NCI-H1436 (cell line): Measurements from ENCODE around the gene RNF126.
A peak's percentile ranks its signal among the peaks of the same experiment; 100 is the strongest.

ENCODE experiments used
- DNase-seq: peaks from one replicate; lab custom pipeline; 2025; lab: John Stamatoyannopoulos, UW

Gene RNF126

DNA sequence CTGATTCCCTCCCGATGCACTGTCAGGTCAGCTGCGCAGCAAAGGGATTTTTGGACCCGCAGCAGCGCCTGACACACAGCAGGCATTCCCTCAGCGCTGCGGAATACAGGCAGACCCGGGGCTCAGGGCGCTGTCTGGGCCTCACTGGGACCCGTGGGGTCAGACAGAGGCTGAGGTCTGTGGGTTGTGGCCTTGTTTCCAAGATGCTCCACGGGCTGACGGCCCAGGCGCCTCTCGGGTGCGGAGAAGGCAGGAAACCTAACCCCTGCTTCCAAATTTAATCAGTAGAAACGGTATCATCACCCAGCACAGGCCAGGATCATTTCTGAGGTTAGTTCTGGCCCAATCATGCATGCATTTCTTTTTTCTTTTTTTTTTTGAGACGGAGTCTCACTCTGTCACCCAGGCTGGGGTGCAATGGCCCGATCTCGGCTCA is 686 bp upstream of the RNF126 start:
- no peak for DNase-seq

DNA sequence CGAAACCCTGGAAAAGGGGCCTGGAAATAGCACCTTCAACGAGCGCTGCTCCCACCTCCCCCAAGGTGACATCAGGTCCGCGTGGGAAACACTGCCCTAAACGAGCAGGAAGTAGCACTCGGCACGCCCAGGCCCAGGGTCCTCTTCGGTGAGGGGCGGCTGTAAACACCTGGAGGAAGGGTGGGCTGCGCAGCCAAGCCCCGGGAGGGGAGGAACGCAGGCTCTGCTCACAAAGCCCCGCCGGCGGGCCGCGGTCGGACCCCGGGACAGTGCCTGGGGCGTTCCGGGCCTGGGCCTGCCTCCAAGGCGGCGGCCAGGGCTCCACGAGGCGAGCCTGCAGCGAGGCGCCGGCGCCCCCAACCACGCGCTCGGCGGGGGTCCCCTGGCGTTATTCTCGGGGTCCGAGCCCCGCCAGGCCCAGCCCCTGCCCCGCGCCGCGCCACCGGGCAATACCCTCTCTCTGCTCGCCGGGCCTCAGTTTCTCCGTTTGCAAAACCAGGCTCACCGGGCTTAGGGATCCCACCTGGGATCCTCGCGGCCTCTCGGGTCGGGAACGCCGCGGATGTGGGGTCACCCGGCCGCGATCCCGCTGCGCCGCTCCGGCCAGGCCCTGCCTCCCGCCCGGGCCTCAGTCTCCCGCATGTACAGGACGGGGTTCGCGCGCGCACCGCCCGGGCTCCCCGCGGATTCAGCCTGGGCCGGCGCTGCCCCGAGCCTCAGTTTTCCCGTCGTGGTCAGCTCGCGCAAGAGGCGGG is 630 bp downstream of the RNF126 start:
- DNase-seq: peak; percentile 20

DNA sequence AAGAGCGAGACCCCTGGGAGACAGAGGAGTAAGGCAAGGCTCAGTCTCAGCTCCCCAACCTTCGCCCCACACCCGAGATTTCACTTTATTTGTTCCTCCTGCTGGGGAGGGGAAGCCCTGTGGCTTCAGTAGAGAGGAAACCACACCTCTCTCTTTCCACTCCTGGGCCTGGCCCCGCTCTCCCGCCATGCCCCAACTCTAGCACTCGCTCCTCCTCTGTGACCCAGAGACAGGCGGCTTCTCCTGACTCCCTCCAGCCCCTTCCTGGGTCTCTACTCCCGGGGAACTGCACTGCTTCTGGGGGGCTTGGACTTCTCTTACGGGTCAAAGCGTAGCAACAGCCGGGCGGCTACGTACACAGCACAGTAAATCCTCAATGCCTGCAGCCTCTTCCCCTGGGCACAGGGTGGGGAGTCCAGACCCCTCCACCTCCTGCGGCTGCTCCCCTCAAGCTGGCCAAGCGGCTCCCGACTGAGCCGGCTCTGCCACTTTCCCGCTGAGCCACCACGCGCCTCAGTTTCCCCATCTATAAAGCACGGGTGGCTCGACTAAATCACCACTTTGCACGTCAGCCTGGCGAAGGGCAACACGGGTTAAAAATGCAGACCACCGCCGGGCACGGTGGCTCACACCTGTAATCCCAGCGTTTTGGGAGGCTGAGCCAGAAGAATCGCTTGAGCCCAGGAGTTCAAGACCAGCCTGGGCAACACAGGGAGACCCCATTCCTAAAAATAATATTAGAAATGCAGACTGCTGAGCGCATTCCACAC is 1.4 kb downstream of the RNF126 start:
- DNase-seq: no peak

DNA sequence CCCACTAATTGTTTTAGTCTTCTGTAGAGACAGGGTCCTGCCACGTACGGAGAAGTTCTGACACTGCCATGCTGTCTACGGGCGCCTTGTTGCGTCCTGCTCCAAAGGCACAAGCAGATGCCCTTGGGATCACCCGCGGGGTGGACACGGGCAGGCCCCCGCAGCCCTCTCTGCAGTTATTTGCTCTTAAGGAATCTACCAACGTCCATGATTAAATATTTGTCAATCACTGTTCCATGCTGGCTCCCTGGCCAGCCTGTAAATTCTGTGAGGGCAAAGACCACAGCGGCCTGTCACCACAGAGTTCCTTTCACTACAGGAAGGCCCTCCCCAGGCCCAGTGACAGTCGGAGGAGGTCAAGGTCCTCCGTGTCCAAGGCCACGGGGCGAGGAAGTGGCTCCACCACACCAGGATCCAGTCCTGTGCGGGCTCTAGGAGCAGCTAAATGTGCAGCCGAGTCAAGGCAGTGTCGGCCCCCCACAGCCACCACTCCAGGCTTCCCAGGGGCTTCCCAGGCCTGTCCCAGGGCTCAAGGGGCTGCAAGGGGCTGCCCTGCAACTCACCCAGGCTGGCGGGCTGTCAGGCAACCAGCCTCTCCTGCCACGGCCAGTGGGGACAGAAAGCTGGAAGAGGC is 2.1 kb downstream of the RNF126 start:
- no peak for DNase-seq

DNA sequence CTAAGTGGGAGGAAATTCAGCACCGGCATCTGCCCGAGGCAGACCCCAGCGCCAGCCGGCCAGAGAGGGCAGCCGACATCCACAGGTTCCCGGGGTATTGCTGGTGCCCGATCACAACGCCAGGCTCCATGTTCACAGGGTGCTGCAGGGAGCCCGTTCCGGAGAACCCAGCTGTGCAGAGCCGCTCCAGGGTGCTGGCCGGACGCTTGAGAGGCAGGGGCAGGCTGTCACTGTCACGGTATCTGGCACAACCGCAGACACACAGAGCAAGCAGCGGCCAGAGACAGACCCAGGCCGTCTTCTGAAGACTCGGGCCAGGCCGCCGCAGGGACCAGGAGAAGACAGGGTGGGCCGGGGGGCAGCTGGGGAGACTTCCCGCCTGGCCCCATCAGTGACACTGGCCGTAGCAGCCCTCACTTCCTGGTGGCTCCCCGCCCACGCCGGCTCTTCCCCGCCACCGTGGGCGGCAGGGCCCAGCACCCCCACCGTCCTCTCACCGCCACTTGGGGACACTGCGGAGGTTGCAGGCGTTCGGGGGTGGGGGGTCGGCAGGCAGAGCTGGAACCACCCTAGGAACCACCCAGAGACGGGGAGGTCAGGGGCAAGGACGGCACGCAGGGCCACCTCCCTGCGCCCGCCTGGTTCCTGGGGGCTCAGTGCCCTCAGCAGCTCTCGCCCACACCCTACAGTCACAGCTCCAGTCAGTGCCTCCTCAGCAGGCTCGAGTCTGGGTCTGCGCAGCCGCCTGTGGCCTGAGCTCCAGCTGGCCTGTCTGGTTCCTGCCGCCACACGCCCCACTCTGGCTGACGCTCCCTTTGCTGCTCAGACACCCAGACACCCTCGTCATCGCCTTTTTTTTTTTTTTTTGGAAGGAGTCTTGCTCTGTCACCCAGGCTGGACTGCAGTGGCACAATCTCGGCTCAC is 3.8 kb downstream of the RNF126 start:
- DNase-seq: no peak

DNA sequence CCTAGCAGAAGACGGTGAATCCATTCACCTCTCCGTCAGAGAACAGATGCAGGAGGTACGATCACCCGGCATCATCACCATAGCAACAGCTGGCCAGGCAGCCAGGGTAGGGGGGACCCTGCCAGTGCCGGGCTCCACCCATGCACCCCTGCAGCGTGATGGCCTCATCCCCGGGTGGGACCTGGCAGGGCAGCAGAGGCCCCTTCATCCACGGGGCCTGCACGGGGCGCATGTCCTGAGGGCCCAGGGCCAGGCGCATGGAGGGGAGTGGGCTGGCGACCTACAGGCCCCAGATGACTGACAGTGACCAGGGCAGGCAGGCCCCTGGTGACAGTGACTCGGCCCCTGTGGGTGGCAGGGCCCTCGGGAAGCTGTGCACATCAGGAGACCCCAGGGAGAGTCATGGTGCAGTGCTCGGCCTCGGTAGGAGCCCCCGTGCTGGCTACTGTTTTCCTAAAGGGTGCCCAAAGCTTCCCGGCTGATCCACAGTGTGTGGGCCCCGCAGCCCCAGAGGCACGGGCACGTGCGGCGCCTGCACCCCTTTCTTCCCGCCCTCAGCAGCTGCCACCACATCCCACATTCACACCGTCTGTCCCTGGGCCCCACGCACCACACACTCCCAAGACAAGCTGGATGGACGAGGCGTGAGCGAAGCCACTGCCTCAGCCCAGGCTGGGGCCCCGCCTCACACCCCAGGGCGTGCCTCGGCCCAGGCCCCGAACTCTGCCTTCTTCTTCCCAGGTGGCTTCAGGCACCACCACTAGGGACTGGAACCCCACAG is 4.8 kb downstream of the RNF126 start:
- DNase-seq: no peak

DNA sequence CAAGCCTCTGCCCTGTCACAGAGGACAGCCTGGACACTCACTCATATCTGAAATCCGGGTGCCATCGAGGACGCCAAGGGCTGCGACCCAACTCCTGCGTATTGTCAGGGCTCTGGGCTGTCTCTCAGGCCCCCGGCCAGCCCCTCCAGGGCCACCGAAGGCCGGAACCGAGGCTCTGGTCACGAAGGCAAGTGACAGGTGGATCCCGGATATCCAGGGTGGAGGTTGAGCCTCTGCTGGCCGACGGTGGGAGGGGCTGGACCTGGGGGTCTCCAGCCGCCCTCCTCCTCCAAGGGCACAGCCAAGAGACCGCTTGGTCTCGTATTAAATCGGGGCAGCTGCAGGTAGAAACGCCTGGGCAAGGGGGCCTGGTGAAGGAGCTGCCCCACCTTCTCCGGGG is 5.4 kb downstream of the RNF126 start:
- no peak for DNase-seq

DNA sequence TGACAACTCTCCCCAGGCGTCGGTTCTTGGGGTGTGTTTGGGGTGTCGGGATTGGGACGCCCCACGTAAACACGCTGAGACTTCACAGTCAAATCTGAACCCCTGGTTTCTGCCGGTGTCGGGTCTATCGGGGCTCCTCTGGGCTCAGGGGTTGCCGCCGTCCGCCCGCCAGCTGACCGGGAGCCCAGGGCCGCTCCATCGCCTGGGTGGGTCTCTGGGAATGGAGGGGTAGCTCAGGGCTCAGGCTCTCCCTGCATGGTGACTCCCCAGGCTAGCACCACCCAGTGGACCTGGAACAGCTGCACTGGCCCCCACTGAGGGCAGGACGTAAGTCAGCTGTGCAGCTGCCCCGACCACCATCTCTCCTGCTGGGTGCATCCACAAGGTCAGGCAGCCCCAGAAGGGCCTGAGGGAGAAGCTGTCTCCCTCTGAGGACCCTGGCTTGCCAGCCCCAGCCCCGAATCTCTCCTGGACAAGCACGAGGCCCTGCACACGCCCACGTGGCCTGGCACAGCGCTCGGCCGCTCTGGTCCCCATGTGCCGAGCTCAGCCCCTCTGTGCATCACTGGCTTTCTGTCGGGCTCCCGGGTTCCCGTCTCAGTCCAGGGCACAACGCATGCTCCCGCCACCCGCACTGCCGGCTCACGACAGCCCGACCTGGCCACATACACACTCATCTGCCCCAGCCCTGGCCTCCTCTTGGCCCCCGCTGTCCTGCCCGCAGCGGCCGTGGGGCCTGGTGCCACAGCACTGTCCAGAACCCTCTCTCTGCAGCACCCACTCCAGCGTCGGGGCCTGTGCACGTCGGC is 6.1 kb downstream of the RNF126 start:
- DNase-seq: no peak

DNA sequence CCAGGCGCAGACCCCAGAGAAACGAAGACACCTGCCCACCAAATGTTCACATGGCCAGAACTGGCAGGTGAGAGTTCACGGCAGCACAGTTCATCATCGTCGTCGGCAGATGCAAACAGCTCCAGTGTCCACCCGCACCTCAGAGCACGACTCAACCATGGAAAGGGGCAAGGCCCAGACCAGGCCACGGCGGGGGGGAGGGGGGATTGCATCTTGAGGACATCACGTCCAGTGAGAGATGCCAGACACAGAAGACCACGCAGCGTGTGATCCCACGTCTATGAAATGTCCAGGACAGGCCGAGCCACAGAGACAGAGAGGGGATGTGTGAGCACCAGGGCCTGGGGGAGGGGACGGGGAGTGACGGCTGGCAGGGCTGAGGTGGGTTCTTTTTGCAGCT is 7.3 kb downstream of the RNF126 start:
- no peak for DNase-seq

DNA sequence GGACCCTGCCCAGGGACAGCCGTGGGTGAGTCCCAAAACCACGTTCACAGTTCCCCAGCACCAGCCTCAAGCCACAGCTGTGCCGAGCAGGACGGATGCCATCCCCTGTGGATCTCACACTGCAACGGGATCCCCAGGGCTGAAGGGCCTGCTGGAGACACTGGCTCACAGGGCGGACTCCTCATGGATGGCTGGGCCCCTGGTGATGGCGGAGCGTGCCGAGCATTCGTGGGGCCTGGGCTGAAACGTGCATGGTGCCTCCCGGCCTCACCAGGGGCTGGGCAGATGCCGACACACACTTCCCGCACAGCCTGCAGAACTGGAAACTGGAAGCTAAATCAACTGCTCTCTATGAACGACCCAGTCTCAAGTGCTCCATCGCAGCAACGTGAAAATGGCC is 9.6 kb downstream of the RNF126 start:
- no peak for DNase-seq

DNA sequence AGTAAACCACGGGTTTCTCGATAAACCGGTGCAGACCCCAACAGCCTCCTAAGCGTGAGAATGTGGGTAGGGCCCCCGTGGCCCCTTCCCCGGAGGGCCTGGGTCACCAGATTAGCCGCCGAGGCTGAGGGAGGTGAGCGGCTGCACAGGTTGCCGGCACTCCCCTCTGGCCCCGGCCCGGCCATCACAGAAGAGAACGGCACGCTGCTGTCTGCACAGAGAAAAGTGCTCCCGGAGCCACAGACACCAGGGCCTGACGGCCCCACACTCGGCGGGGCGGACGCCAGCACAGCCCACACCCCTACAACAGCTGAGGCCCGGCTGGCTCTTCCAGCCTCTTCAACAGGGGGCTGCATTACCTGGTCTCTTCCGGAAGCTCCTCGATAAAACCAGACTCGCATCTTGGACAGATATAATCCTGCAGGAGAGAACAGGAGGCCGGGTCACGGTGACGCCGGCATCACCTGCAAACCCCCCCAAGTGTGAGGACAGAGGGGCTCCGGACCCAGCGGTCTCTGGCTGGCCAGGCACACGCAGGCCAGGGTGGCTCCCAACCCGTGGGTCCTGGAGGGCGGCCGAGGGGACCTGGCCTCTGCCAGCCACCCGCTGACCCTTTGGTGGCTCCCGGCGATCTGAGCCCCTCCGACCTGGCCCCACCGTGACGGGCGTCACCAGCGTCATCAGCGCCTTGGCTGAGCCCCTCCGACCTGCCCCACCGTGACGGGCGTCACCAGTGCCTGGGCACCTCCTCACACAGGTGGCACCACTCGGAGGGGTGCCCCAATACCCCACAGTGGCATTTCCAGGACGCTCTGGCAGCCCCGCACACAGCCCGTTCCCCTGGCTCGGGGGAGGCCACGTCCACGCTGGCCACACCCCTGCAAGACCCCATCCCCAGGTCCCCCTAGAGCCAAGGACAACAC is 10.3 kb downstream of the RNF126 start:
- no peak for DNase-seq

DNA sequence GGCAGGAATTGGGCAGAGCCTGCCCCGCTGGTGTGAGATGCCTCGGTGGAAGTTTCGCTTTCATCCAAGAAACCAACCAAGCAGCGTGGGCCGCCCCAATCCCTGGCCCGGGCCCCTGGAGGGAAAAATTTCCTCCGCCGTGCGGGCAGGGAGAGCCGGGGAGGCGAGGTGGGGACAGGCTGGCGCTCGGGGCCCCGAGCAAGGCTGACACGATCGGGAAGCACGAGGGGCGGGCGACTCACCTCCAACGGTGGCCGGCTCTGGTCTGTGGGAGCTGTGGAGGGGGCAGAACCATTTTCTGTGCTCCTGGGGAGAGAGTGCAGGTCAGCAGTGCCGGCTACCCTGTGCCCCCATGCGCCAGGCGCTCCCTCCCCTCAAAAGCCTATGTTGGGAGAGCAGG is 11.0 kb downstream of the RNF126 start:
- no peak for DNase-seq

DNA sequence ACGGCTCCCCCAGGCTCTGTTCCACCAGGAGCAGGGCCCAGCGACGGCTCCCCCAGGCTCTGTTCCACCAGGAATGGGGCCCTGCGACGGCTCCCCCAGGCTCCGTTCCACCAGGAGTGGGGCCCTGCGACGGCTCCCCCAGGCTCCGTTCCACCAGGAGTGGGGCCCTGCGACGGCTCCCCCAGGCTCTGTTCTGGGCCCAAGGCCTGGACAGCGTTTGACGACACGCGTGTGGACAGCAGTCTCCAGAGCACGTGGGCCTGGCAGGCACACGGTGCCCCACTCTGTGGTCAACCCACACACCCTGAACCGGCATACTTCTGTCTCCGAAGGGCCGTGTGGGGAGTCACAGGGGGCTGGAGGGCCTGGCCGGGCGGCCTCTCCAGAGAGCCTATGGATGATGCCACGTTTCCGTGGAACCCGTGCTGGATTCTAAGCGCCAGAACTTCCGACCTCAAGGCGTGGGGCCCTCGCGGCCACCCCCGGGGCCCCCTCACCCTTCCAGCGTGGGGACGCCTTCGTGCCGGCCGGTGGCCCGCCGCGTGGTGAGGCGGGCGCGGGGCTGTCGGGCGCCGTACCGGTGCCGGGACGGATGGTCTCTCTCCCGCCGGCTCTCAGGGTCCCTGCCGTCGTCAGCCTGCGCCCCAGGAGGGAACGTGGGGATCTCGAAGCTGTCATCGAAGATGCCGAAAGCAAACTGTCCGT is 11.7 kb downstream of the RNF126 start:
- no peak for DNase-seq

DNA sequence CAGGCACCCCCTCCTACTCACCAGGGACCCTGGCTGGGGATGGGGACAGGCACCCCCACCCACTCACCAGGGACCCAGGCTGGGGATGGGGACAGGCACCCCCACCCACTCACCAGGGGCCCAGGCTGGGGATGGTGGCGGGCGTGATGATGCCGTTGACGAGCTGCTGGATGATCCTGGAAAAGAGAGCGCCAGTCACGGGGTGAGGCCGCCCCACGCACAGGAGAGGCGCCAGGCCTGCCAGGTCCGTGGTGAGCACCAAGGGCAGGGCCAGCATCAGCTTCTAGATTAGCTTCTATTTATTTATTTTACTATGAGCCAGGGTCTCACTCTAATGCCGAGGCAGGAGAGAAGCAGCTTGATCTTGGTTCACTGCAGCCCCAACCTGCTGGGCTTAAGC is 12.9 kb downstream of the RNF126 start:
- no peak for DNase-seq

DNA sequence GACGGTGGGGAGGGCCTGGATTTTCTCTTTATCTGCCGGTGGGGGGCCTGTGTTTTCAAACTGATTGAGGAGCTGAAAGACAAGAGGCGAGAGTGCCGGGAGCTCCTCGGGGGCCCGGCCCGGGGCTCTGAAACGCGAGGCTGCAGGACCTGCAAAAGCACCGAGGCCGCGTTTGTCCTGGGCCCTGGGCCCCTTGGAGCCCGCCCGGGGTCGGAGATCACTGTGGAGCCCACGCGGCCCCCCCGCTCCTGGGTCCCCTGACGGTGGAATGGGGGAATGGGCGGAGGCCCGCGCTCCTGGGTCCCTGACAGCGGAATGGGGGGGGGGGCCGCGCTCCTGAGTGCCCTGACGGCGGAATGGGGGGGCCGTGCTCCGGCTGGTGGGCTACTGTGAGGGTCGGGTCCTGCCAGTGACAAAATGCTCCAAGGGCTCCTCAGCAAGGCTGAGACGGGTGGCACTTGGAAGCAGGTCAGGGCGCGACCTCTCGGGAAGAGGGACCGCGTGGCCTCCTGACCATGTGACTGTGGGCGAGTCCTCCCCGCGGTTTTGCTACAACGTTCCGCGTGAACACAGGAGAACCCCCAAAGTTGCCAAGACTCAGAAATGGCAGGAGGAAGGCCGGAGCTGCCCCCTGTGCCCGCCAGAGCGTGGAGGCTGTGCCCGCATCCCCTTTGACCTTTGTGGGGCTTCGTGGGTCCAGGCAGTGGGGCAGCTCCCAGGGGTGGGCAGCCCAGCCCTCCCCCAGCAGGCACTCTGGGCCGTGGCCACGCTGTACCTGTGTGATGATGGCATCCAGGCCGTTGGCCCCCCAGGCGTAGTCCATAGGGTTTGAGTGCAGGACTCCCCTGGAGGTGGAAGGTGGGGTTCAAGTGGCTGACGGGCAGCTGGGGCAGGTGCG is 13.9 kb downstream of the RNF126 start:
- no peak for DNase-seq

DNA sequence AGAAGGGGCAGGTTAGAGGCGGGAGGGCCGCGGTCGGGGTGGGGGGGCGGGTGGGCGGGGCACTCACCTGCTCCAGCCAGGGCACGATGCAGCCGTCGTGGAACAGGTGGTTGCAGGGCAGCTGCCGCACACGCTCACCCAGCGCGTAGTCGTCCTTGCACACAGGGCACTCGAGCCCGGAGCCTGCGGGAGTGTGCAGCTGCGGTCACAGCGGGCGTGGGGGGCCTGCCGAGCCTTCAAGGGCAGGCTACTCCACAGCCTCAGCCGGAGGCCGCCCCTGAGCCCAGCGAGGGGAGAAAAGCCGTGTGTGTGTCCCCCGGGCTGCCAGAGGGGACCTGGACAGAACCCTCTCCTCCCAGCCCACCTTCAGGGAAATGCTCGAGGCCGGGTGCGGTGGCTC is 14.7 kb downstream of the RNF126 start:
- no peak for DNase-seq

DNA sequence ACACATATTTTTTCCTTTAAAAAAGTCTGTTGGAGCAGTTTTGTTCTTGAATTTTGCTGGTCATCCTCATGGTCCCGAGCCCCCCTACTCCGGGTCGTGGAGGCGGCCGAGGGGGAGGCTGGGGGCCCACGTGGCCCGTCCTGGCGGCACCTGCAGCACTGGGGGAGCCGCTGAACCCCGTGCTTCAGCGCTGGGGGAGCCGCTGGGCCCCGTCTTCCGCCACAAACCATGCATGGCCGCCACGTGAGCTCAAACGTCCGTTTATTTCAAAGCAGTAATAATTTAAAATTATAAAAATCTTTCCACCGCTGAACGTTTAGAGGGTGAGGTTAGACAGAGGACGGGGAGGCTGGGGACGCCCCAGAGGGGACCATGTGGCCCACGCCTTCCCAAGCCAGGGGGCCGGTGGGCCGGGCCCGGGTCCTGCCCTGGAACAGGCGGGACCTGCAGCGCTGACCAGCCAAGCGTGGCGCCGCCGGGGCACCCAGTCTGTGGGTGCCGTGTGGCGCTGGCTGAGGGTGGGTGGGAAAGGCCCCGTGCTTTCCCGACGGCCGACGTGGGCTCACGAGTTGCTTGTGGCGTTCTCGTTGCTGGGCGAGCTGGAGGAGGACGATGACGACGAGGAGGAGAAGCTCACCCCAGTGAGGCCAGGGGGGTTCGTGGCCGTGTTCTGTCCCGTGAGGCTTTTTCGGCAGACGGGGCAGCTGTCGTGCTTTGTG is 15.3 kb downstream of the RNF126 start:
- no peak for DNase-seq
